Measurements from ENCODE around the gene OXLD1.
"Not testable (repeated sequence)": the region's sequence is repeated elsewhere in the genome, so short reads cannot be mapped to it uniquely, and the experiment has no call there.

OXLD1 gene

DNA sequence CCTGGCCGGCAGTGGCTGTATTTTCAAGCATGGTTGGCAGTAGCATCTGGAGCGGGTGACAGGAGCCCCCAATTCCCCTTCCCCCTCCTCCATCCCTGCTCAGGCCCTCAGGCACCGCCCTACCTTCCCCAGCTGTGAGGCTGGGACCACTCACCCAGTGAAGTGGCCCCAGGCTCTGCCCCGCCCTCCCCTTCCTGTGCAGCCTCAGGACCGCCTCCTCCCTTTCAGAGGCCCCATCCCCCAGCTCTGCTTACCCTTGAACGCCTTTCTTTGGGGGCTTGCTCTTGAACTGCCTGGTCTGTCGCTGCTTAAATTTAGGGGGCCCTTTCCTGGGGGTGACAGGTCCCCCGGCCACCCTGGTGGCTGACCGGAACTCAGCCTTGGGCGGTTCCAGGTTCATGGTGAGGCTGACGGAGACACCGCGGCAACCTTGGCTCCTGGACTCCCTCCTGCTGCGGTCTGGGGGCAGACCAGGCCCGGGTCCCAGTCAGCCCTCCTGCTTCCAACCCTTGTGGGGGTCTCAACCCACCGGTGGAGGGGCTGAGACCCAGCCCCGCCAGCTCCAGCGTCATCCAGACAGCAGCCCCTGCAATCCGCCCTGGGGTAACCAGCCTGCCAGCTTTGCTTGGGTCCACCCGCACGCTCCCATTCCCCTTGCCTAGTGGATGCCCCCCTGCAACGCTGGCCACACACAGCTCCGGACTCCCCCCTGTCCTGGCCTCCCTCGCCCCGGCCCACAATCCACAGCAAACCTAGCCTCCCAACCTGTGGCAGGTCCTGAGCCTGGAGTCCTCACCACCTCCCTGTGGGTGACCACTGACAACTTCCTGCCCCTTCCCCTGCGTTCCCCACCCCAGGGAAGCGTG is 13.3 kb downstream of the OXLD1 start:
- DNase-seq (ENCODE audit: low read depth, low spot score) = no peak

GRCh38 chr17:81651692-81652091 is 14.7 kb downstream of the OXLD1 start:
- peak; percentile 45 for DNase-seq (ENCODE audit: low read depth, low spot score)

DNA sequence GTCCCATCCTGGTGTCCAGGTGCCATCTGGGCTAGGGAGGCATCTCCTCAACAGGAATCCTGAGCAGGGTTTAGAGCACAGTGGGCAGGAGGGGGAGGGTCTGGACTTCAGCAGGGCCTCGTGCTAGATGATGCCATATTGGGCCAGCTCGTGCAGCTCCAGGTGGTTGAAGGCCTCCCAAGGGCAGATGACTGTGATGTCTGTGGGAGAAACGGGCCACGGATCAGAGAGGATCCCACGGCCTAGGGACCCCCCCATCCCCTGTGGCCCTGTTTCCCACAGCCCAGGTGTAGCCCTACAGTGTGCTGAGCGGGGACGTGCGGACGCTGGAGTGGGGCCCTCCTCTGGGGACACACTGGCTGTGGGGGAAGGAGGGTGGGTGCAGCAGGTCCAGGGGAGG is 15.5 kb downstream of the OXLD1 start:
- no peak for DNase-seq (ENCODE audit: low read depth, low spot score)

GRCh38 chr17:81648707-81649085 is 17.7 kb downstream of the OXLD1 start:
- DNase-seq (ENCODE audit: low read depth, low spot score) = no peak

- no peak for DNase-seq (ENCODE audit: low read depth, low spot score)
These were observed 18.2 kb downstream of the OXLD1 start for GRCh38 chr17:81648013-81648706.

DNA sequence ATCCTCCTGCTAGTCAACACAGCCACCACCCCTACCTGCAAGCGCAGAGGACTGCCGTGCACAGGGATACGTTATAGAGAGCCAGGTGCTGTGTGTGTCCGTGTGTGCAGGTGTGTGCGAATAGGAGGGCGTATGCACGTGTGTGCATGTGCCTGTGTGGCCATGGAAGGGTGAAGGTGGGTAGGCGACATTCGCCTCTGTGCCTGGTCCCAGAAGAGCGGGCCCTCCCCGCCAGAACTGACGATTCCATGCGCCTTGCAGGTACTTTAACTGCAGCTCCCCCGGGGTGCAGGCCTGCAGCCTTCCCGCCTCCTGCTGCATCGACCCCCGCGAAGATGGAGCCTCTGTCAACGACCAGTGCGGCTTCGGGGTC is 18.8 kb downstream of the OXLD1 start:
- DNase-seq (ENCODE audit: low read depth, low spot score) = no peak

DNA sequence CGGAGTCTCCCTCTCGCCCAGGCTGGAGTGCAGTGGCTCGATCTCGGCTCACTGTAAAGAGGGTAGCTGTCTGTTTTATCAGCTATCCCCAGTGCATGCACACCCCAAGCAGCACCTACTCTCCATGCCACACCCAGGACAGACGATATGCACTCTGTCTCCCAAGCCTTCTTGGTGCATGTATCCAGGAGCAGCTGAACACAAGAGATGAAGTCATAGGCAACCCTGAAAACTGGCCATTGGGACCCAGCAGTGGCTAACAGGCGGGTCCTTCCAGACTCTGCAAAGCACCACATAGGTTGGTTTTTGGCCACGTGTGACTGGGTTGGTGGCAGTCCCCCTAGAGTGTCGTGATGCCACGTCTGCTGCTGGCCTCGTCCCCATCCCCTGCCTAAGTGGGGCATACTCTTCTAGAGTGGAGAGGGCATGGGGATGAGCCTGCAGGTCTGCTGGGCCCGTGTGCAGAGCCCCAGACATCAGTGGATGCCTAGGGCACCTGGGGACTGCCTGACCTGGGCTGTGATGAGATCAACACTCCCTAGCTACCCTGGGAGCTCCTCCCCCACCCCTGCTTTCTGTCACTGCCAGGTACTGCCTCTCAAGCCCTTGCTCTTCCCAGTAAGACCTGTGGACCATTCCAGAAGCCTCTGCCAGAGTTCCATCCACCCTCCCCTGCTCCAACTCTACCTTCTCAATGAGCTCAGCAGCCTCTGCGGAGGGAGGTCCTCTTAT is 19.4 kb downstream of the OXLD1 start:
- DNase-seq (ENCODE audit: low read depth, low spot score) = no peak

- no peak for DNase-seq (ENCODE audit: low read depth, low spot score)
These were observed 21.1 kb downstream of the OXLD1 start for GRCh38 chr17:81644976-81645952.

- DNase-seq (ENCODE audit: low read depth, low spot score) = no peak
These were observed 21.9 kb downstream of the OXLD1 start for GRCh38 chr17:81644496-81644895.

DNA sequence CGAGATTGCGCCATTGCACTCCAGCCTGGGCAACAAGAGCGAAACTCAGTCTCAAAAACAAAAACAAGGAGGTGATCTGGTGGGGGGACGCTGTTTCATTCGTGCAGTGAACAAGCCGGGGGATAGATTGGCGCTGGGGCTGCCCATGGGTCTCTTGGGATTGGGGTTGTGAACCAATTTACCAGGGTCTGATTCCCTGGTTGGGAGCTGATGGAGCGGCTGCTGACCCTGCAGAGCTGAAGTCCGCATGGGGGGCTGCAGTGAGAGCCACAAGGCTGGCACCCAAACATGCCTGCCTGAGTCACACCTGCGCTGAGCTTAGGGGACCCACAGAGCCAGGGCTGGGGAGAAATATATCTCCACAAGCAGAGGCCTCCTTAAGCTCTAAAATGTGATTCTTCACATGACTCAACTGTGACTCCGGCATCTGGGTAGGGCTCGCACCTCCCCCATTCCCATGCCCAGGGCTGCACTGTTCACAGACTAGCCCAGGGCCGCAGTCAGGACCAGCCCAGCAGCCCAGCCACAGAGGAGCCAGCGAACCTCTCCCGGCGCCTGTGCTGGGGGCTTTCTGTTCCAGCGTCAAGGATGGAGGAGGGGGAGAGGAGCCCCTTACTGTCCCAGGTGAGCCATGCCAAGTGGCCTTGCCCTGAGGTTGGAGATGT is 24.4 kb downstream of the OXLD1 start:
- no peak for DNase-seq (ENCODE audit: low read depth, low spot score)

DNA sequence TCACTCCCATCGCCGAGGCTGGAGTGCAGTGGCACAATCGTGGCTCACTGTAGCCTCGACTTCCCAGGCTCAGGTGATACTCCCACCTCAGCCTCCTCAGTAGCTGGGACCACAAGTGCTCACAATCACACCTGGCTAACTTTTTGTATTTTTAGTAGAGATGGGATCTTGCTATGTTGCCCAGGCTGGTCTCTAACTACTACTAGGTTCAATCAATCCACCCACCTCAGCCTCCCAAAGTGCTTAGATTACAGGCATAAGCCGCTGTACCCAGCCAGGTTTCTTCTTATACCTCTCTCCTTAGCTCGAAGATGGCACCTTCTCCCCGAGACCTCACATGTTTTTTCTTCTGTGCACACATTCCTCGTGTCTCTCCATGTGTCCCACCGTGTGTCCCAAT is 26.4 kb downstream of the OXLD1 start:
- DNase-seq (ENCODE audit: low read depth, low spot score) = no peak

DNA sequence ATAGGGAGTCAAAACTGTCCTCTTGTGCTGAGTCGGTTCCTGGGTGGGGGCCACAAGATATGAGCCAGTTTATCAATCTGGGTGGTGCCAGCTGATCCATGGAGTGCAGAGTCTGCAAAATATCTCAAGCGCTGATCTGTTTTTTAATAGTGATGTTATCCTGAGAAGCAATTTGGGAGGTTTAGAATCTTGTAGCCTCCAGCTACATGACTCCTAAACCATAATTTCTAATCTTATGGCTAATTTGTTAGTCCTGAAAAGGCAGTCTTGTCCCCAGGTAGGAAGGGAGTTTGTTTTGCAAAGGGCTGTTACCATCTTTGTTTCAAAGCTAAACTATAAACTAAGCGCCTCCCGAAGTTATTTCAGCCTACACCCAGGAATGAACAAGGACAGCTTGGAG is 27.7 kb downstream of the OXLD1 start:
- no peak for DNase-seq (ENCODE audit: low read depth, low spot score)

DNA sequence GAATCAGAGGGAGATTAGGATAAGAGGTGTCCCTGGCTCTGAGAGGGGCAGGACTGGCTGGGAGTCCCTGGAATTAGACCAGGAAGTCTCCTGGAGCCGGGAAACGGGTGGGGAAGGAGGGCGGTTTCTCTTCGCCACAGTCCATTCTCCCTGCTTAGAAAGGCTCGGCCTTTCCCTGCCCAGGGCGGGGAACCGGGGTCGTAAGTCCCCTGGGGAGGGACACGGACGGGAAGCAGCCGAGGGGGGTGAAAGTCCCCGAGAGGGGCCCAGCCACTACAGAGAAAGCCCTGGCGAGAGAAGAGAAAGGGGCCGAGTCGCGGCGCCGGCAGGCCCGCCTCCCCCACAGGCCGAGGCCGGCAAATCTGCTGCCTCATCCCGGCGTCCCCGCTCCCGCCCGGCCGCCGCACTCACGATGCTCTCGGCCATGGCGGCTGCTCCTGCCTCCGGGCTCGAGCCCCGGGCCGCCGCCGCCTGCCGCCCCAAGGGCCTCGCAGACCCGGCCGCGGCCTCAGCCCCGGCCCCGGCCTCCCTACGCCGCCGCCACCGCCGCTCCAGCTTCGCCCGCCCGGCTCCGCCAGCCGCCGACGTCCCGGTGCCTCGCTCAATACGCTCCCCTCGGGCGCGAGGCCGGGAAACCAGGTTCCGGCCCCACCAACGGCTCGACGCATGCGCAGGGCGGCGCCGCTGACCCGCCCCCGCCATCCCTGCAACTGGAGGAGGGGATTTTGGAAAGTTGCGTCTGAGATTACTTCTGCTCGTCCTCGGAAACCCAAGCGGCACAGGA is 29.7 kb downstream of the OXLD1 start, which contains the start of the genes NPLOC4 and TSPAN10:
Gene NPLOC4 (minus strand): TSS at position 608 of the 784 bp plus-strand sequence. CDS start 182 bp downstream, at position 426.
Gene TSPAN10 (plus strand): TSS at position 692 of the 784 bp plus-strand sequence. CDS start 5,217 bp downstream, outside the sequence.
- peak; percentile 61 for DNase-seq (ENCODE audit: low read depth, low spot score)

GRCh38 chr17:81635973-81636504 is 30.4 kb downstream of the OXLD1 start:
- no peak for DNase-seq (ENCODE audit: low read depth, low spot score)

- no peak for DNase-seq (ENCODE audit: low read depth, low spot score)
These were observed 31.0 kb downstream of the OXLD1 start for GRCh38 chr17:81635431-81635830.

DNA sequence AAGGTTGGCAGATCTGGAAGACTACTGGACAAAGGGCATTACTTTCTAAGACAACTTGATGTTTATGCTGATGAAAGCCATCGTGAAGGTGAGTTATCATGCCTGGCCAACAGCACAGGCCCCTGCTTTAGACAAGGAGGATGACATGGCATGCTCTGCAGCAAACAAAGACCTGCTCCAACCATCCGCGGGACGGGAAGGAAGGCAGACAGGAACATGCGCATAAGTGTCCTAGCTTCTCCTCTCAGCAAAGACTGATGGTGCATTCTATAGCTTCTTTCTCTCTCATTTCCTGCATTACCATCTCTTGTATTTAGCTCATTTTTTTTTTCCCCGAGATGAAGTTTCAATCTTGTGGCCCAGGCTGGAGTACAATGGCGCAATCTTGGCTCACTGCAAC is 34.9 kb downstream of the OXLD1 start:
- DNase-seq (ENCODE audit: low read depth, low spot score) = no peak

GRCh38 chr17:81630274-81630673 is 36.1 kb downstream of the OXLD1 start:
- DNase-seq (ENCODE audit: low read depth, low spot score) = no peak

GRCh38 chr17:81621494-81622130 is 44.8 kb downstream of the OXLD1 start:
- no peak for DNase-seq (ENCODE audit: low read depth, low spot score)

- not testable (repeated sequence) for DNase-seq (ENCODE audit: low read depth, low spot score)
These were observed 48.1 kb downstream of the OXLD1 start for GRCh38 chr17:81618307-81618706.
